Sigmoid colon (tissue), 4 donors: ENCODE measurements around the gene FBXO45.

ENCODE experiments used
- CTCF ChIP-seq, 4 experiments: fragments of 450-650 bp in 3 of 4; fragments of 200-600 bp in 1 of 4; IDR thresholded peaks; one replicate each; pipeline ENCODE4 v1.5.1; 2016 to 2019; ENCODE audit warnings: antibody characterized with exemption in 4 of 4, mild to moderate bottlenecking in 3 of 4, moderate library complexity in 2 of 4
- EP300 ChIP-seq, 4 donors: sonication (generic); formaldehyde crosslinking; IDR thresholded peaks; one replicate each; pipeline ENCODE4 v1.6.1; 2017; ENCODE audit warnings: antibody characterized with exemption in 4 of 4
- POLR2A ChIP-seq, 2 donors: fragments of 450-650 bp; IDR thresholded peaks; one replicate each; pipeline ENCODE4 v1.6.1; 2016; ENCODE audit warnings: antibody characterized with exemption in 2 of 2, mild to moderate bottlenecking in 2 of 2, moderate library complexity in 2 of 2
- POLR2AphosphoS5 ChIP-seq, 4 donors: sonication (generic); formaldehyde crosslinking; IDR thresholded peaks; one replicate each; pipeline ENCODE4 v1.6.1; 2017; ENCODE audit warnings: antibody characterized with exemption in 4 of 4

GRCh38 chr3:196619223-196619622 is 50.8 kb downstream of the FBXO45 start:
- TF ChIP-seq POLR2A (IDR thresholded peaks at IDR 0.05) (no peak), CTCF (IDR thresholded peaks at IDR 0.05) (no peak), EP300 (IDR thresholded peaks at IDR 0.05) (no peak), POLR2AphosphoS5 (IDR thresholded peaks at IDR 0.05) (no peak)
